Breast epithelium (tissue), 4 donors: ENCODE results near the gene TSHZ1. TPM values are rescaled to one million over a fixed set of nuclear protein-coding genes. Genes with fewer than 3 reads are reported as not detected.

Experiments
- DNase-seq, 2 donors: peaks; one replicate each; pipeline ENCODE4 v3.0.0-alpha.2; 2019; ENCODE audit warnings: low spot score in 2 of 2
- H3K27ac ChIP-seq, 2 donors: fragments of 200-600 bp; sonication (generic) in 1 of 2; one replicate each; pipeline ENCODE4 v1.5.1; 2016 to 2019; ENCODE audit warnings: mild to moderate bottlenecking in 1 of 2
- H3K27me3 ChIP-seq, 2 donors: fragments of 200-600 bp; sonication (generic) in 1 of 2; one replicate each; pipeline versions ENCODE4 v1.5.1 to v1.6.0; 2017 to 2019; ENCODE audit warnings: control low read depth in 1 of 2, mild to moderate bottlenecking in 1 of 2
- H3K36me3 ChIP-seq: fragments of 200-600 bp; one replicate; pipeline ENCODE4 v1.5.1; 2019
- H3K4me1 ChIP-seq, 2 donors: fragments of 200-600 bp; sonication (generic); one replicate each; pipeline ENCODE4 v1.5.1; 2016 to 2019; ENCODE audit warnings: control low read depth in 1 of 2
- H3K4me3 ChIP-seq, 3 donors: fragments of 200-600 bp; sonication (generic); 1 replicate in 2 of 3; 2 replicates in 1 of 3; pipeline ENCODE4 v1.5.1; 2016 to 2019; ENCODE audit warnings: mild to moderate bottlenecking in 3 of 3, moderate library complexity in 2 of 3
- H3K9me3 ChIP-seq, 2 donors: fragments of 200-600 bp; sonication (generic) in 1 of 2; one replicate each; pipeline ENCODE4 v1.5.1; 2016 to 2019; ENCODE audit warnings: control low read depth in 1 of 2
- POLR2A ChIP-seq: fragments of 450-650 bp; IDR thresholded peaks from one replicate; pipeline ENCODE4 v1.6.1; 2016; ENCODE audit warnings: antibody characterized with exemption, mild to moderate bottlenecking, moderate library complexity
- POLR2AphosphoS5 ChIP-seq, 3 donors: sonication (generic); formaldehyde crosslinking; IDR thresholded peaks; one replicate each; pipeline ENCODE4 v1.6.1; 2017; ENCODE audit warnings: antibody characterized with exemption in 3 of 3
- intact Hi-C: fragments of 100-400 bp; cut with DNase I; formaldehyde crosslinking; loops from one replicate; pipeline ENCODE4 v1.15.1; 2023; ENCODE audit warnings: low total_unique reads
- total RNA-seq, 3 donors: library from RNA; depleted of rRNA; stranded (reverse); fragments of >200 nt; gene quantifications; one replicate each; pipeline ENCODE4 v1.1.0, GENCODE V29; 2016
- TF ChIP-seq, protein P1 (sequence below), 3 donors: fragments of 450-650 bp; IDR thresholded peaks; one replicate each; pipeline ENCODE4 v1.5.1; 2016 to 2017; ENCODE audit warnings: antibody characterized with exemption in 3 of 3, mild to moderate bottlenecking in 3 of 3, moderate library complexity in 3 of 3

Gene TSHZ1
- total RNA-seq, 3 donors from 2014 or later = 12.3 to 18.3 (median 16.4) TPM

DNA sequence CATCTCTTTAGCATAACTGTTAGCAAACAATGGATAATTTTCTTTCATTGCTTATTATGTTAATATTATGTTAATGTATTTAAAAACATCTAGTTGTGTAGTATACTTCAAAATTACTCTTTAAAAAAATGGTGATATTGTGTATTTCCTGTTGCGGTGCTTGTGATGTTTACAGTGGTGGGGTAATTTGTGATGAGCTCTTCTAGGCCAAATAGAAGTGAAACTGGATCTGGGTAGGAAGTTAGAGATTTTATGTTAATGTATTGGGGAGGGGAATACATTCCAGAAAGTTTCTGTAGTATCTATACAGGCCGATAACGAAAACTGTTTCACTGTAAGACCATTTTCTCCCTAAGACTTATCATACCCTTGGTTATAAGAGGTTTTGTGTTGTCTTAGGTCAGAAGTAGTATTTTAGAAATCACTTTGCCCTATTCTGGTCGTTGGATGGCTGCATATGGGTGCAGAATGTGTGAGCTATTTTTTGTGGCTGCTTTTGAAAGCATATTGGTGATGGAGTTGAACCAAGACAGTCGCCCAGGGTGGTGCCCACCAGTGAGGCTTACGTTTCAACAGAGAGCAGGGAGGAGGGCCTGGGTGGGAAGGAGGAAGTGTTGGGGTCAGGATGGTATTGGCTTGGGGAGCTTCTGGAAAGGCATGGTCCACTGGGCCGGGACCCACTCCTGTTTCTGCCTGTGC, 5.8 kb downstream of the TSHZ1 start:
- no peak for TF ChIP-seq POLR2A
- no peak for TF ChIP-seq POLR2AphosphoS5 (IDR thresholded peaks at IDR 0.05)
- TF ChIP-seq, protein P1, sequence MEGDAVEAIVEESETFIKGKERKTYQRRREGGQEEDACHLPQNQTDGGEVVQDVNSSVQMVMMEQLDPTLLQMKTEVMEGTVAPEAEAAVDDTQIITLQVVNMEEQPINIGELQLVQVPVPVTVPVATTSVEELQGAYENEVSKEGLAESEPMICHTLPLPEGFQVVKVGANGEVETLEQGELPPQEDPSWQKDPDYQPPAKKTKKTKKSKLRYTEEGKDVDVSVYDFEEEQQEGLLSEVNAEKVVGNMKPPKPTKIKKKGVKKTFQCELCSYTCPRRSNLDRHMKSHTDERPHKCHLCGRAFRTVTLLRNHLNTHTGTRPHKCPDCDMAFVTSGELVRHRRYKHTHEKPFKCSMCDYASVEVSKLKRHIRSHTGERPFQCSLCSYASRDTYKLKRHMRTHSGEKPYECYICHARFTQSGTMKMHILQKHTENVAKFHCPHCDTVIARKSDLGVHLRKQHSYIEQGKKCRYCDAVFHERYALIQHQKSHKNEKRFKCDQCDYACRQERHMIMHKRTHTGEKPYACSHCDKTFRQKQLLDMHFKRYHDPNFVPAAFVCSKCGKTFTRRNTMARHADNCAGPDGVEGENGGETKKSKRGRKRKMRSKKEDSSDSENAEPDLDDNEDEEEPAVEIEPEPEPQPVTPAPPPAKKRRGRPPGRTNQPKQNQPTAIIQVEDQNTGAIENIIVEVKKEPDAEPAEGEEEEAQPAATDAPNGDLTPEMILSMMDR (IDR thresholded peaks at IDR 0.05) = no peak
- H3K27me3 ChIP-seq = no peaks in the 10 kb centered on the region
- peaks cover 3 to 7% of the 10 kb centered on the region in 2 donors for H3K4me1 ChIP-seq
- intact Hi-C loops = no loop called here
- no peak for DNase-seq
- H3K9me3 ChIP-seq = no peaks in the 10 kb centered on the region
- H3K4me3 ChIP-seq = peak overlapping the region in 1 of 3 donors; percentile 26
- H3K36me3 ChIP-seq = no peaks in the 10 kb centered on the region
- H3K27ac ChIP-seq = peak overlapping the region in 1 of 2 donors; percentile 62

DNA sequence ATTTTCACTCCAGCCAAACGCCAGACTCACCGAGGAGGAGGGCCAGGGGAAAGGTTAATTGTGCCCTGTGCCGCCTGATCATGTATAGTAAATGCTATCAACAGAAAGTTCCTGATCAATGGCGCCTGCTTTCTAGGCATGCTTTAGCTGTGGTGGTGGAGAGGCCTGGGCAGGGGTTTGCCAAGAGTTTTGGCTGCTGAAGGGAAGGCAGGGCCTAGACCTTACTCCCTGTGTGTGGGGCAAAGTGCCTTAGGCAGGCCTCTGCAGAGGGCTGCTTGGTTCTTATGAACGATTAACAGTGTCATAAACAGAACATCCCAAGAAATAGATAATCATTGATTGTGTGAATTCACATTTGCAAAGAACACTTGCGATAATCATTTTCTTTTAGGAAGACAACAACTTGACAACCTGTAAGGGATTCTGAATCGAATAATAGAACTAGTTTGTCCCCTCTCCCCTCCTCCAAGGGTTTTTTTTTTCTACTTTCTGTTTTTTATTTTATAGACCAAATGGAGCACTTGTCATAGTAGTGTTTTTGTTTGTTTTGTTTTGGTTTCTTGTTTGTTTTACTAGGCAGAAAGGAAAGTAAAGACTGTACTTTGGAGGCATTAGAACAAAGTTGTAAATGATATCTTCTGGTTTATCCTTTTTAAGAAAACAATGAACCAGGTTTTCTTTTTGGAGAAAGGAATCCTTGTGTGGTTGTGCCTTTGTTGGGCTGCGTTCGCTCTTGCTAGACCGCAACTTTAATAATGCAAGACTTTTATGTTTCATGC, 6.5 kb downstream of the TSHZ1 start:
- no peak for TF ChIP-seq POLR2A
- no peak for TF ChIP-seq POLR2AphosphoS5 (IDR thresholded peaks at IDR 0.05)
- TF ChIP-seq, protein P1 (IDR thresholded peaks at IDR 0.05) = no peak
- H3K9me3 ChIP-seq = no peaks in the 10 kb centered on the region
- H3K27ac ChIP-seq = peak overlapping the region in 1 of 2 donors; percentile 62

DNA sequence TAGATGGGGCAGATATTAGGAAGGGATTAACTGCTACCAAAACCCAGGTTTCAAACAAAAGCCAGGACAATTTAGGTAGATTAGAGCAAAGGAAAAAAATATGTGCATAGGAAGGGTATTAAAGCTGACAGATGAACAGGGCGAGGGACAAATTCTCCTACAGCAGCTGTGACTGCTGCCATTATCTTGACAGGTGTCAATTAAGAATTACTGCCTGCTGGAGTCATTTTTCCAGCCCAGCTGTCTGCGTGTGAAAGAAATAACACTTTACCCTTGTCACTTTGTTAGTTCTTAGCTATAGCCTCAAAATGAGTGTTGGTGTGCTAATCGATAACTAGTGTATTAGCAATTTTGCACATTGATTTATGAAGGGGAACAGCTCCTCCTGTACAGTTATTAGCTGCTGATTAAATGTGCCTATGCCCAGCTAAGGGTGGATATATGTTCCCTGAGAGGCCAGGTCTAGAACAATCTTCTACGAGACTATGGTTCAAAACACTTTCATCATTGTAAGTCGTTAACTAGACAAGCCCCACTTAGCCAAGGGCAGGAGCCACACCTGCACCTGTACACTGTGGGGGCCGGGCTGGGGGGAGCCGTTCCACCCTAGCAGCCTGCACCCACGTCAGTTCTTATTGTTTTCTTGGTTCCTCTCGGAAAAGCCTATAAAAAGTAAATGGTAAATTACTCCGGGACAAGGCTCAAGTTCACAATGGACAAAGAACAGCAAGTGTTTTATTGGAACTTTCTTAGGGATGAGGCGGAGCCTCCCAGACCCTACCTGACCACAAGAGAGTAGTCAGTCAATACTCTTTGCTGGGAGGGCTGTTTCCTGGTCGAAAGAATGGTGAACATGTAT, 7.7 kb downstream of the TSHZ1 start:
- intact Hi-C loops = no loop called here
- DNase-seq = no peak
- H3K9me3 ChIP-seq = no peaks in the 10 kb centered on the region
- no peak for TF ChIP-seq POLR2A
- TF ChIP-seq, protein P1 (IDR thresholded peaks at IDR 0.05) = no peak
- no peak for TF ChIP-seq POLR2AphosphoS5 (IDR thresholded peaks at IDR 0.05)
- no peak overlapping the region for H3K4me3 ChIP-seq
- peak overlapping the region in 1 of 2 donors; percentile 36 for H3K27ac ChIP-seq
- H3K4me1 ChIP-seq = peaks cover 3 to 7% of the 10 kb centered on the region in 2 donors
- no peaks in the 10 kb centered on the region for H3K27me3 ChIP-seq
- H3K36me3 ChIP-seq = no peaks in the 10 kb centered on the region

More for the DNA sequence above, 6.5 kb downstream of the TSHZ1 start:
- H3K36me3 ChIP-seq = no peaks in the 10 kb centered on the region
- peaks cover 3 to 7% of the 10 kb centered on the region in 2 donors for H3K4me1 ChIP-seq
- intact Hi-C loops = no loop called here
- H3K4me3 ChIP-seq = no peak overlapping the region
- H3K27me3 ChIP-seq = no peaks in the 10 kb centered on the region
- DNase-seq = no peak

DNA sequence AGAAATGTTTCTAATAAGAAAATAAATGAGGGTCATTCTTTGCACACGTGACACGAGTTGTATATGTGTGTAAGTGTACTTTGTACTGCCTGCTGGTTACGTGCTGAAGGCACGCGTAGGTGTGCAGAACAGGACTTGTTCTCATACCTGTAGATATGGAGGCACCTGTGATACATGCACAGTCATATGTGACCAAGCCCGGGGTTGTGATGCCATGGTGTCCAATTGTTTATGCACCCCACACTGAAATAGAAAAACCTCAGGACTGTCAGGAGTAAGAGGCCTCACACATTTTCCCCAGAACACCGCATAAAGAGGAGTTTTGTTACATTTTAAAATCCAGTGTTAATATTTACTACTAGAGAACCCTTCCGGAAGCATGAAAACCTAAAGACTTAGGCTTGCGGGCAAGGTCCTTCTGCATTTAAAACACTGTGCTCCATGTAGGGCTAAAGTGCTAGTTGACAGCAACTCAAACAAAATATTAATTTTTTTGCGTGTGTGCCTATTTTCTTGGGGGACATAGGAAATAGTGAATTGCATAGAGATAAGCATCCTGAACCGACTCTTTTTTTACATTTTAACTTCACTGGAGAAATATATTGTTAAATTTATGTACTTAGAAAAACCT, 9.3 kb downstream of the TSHZ1 start:
- H3K27ac ChIP-seq = no peak overlapping the region
- no peaks in the 10 kb centered on the region for H3K9me3 ChIP-seq
- TF ChIP-seq POLR2A = no peak
- no peak for TF ChIP-seq POLR2AphosphoS5 (IDR thresholded peaks at IDR 0.05)
- TF ChIP-seq, protein P1 (IDR thresholded peaks at IDR 0.05) = no peak
- no peaks in the 10 kb centered on the region for H3K36me3 ChIP-seq
- H3K4me3 ChIP-seq = no peak overlapping the region
- H3K4me1 ChIP-seq = peaks cover 1 to 7% of the 10 kb centered on the region in 2 donors
- no peaks in the 10 kb centered on the region for H3K27me3 ChIP-seq
- intact Hi-C loops = loop anchor here (5.0 kb wide), 1 partner anchor 132 kb away; no protein-coding TSS in a partner anchor
- DNase-seq = no peak
